Activated CD4-positive, CD25-positive, alpha-beta regulatory T cell treated with anti-CD3 and anti-CD28 coated beads, Interleukin-2, amount 50 U/mL, for 72 hours (primary cell): ENCODE measurements around the gene PLCD1.
"Not testable (repeated sequence)": the region's sequence is repeated elsewhere in the genome, so short reads cannot be mapped to it uniquely, and the experiment has no call there.

ENCODE experiments used
- DNase-seq: peaks from one replicate; pipeline ENCODE4 v3.0.0; 2021

PLCD1 gene

GRCh38 chr3:38029400-38030125 is at the start of gene PLCD1:
Gene PLCD1 (minus strand): TSS chr3:38029642. CDS start chr3:38029539, 103 bp downstream.
- no peak for DNase-seq

- DNase-seq, result not testable (repeated sequence)
Observed at GRCh38 chr3:38077073-38077472, 47.6 kb upstream of the PLCD1 start.

GRCh38 chr3:38070013-38070412 is 40.6 kb upstream of the PLCD1 start:
- no peak for DNase-seq

GRCh38 chr3:38067508-38068233 is 38.2 kb upstream of the PLCD1 start:
- DNase-seq, result no peak

- DNase-seq, result not testable (repeated sequence)
Observed at GRCh38 chr3:38064453-38064852, 35.0 kb upstream of the PLCD1 start.

- DNase-seq, result no peak
Observed at GRCh38 chr3:38062809-38063208, 33.4 kb upstream of the PLCD1 start.

GRCh38 chr3:38059591-38059990 is 30.1 kb upstream of the PLCD1 start:
- no peak for DNase-seq

- no peak for DNase-seq
Observed at GRCh38 chr3:38059148-38059547, 29.7 kb upstream of the PLCD1 start.

GRCh38 chr3:38054499-38055001 is 25.1 kb upstream of the PLCD1 start:
- DNase-seq, result no peak

- DNase-seq, result not testable (repeated sequence)
Observed at GRCh38 chr3:38053813-38054498, 24.5 kb upstream of the PLCD1 start.

GRCh38 chr3:38053286-38053685 is 23.8 kb upstream of the PLCD1 start:
- DNase-seq, result not testable (repeated sequence)

- no peak for DNase-seq
Observed at GRCh38 chr3:38051131-38051530, 21.7 kb upstream of the PLCD1 start.

GRCh38 chr3:38049358-38050126 is 20.1 kb upstream of the PLCD1 start:
- DNase-seq, result no peak

GRCh38 chr3:38047896-38048295 is 18.5 kb upstream of the PLCD1 start:
- no peak for DNase-seq

GRCh38 chr3:38046821-38047220 is 17.4 kb upstream of the PLCD1 start:
- DNase-seq, result no peak

- DNase-seq, result no peak
Observed at GRCh38 chr3:38046027-38046426, 16.6 kb upstream of the PLCD1 start.

- no peak for DNase-seq
Observed at GRCh38 chr3:38043486-38043885, 14.0 kb upstream of the PLCD1 start.

- no peak for DNase-seq
Observed at GRCh38 chr3:38040401-38040800, 11.0 kb upstream of the PLCD1 start.

- DNase-seq, result no peak
Observed at GRCh38 chr3:38039899-38040261, 10.4 kb upstream of the PLCD1 start.

- DNase-seq, result peak; percentile 74
Observed at GRCh38 chr3:38039101-38039898, 9.9 kb upstream of the PLCD1 start, which contains the start of gene DLEC1. Gene DLEC1 (plus strand): TSS chr3:38039208. CDS start chr3:38039226, 18 bp downstream.

GRCh38 chr3:38038447-38038911 is 9.0 kb upstream of the PLCD1 start:
- DNase-seq, result no peak

- no peak for DNase-seq
Observed at GRCh38 chr3:38036906-38037305, 7.5 kb upstream of the PLCD1 start.
